Lower leg skin (tissue), 3 donors: Measurements from ENCODE around the gene TLCD1.
A peak's percentile ranks its signal among the peaks of the same experiment; 100 is the strongest.

ENCODE experiments used
- CTCF ChIP-seq, 3 donors: fragments of 450-650 bp; IDR thresholded peaks; one replicate each; pipeline ENCODE4 v1.5.1; 2016; ENCODE audit warnings: antibody characterized with exemption in 3 of 3, mild to moderate bottlenecking in 3 of 3, moderate library complexity in 2 of 3
- POLR2A ChIP-seq, 2 donors: fragments of 450-650 bp; IDR thresholded peaks; one replicate each; pipeline ENCODE4 v1.6.1; 2016 to 2017; ENCODE audit warnings: antibody characterized with exemption in 2 of 2, mild to moderate bottlenecking in 1 of 2, moderate library complexity in 1 of 2

DNA sequence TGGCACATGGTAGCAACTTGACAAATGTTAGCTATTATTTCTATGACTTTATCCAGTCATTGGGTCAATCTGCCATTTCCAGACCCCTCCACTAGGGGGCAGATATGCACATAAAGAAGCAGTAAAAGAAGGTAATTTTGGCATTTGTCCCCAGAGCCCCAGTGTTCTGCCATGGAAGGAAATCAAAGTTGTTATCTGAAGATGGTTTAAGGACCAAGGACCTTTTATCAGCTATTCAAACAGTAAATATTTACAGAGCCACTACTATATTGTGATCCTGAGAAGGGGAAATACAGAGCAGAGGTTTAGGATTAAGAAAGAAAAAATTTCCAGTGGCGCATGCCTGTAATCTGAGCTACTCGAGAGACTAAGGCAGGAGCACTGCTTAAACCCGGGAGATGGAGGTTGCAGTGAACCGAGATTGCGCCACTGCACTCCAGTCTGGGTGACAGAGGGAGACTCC, 37.8 kb upstream of the TLCD1 start:
- TF ChIP-seq POLR2A (IDR thresholded peaks at IDR 0.05) = no peak
- TF ChIP-seq CTCF (IDR thresholded peaks at IDR 0.05) = peak in 2 of 3 donors; percentile 67 to 73
